Measurements from ENCODE around the gene PITPNM3. TPM values are rescaled to one million over a fixed set of nuclear protein-coding genes. Genes with fewer than 3 reads are reported as not detected.
"Not testable (repeated sequence)": the region's sequence is repeated elsewhere in the genome, so short reads cannot be mapped to it uniquely, and the experiment has no call there.

The PITPNM3 gene
- total RNA-seq, 1 experiment from 2014 or later, result 1.4 TPM

- H3K36me3 ChIP-seq, result peaks cover 10% of the 10 kb centered on the region
- no peaks in the 10 kb centered on the region for H3K27me3 ChIP-seq
- H3K9me3 ChIP-seq, result no peaks in the 10 kb centered on the region
- no peak overlapping the region for H3K4me3 ChIP-seq
- DNase-seq, result no peak
Measured at GRCh38 chr17:6578491-6578890, 22.1 kb upstream of the PITPNM3 start.

GRCh38 chr17:6577686-6578263 is 21.4 kb upstream of the PITPNM3 start:
- Histone ChIP-seq H3K36me3 (peaks cover 3% of the 10 kb centered on the region), H3K9me3 (no peaks in the 10 kb centered on the region), H3K27me3 (no peaks in the 10 kb centered on the region), H3K4me3 (no peak overlapping the region)
- DNase-seq, result no peak

DNA sequence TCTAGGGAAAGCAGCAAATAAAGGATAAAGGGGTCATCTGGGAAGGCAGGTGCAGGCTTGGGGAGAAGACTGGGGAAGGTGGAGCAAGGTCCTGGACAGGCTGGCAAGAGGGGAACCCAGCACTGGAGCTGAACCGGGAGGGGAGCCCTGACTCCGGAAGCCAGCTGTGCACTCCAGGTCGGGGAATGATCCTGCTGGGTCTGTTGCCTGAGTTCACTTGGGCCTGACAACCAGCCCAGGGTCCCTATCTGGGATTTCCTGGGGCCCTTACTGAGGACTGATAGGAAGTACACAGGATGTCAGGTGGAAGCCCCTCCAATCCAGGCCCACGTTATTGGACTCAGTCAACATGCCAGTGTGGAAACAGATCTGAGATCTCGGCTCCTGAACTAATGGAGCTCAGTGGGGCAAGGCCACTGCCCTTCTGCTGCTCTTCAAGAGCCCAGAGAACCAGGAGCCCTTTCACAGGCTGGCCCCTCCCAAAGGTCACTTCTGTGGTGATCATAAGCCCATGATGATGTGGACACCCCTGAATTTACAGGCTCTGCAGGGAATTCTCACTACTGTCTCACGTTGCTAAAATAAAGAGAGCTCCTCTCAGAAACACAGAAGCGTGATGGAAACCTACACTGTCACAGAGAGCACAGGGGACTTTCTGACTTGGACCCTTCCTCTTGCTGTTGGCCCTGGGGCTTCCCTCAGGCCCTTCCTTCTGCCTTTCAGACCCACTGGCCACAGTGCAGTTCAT is 19.9 kb upstream of the PITPNM3 start:
- no peak for DNase-seq
- Histone ChIP-seq H3K9me3 (no peaks in the 10 kb centered on the region), H3K4me3 (no peak overlapping the region), H3K36me3 (no peaks in the 10 kb centered on the region; the same call in 1 of the 2 replicates), H3K27me3 (no peaks in the 10 kb centered on the region)

DNA sequence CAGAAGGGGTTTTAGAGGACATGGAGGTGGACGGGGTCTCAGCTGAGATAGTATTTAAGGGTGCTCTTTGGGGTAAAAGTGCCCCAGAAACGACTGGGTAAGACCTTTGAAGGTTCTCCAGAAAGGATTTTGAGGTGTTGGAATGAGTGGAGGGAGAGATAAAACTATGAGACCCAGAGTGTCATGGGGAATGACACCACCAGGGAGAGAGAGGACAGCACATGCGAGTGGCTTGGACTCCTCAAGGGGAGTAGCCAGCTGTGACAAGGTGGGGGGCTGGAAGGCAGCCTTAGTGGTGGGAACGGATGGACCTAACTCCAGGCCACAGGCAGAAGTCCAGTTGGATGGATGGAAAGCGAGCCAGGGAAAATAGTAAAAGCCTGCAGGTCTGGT is 19.2 kb upstream of the PITPNM3 start:
- DNase-seq, result no peak

GRCh38 chr17:6574687-6575595 is 18.6 kb upstream of the PITPNM3 start:
- H3K36me3 ChIP-seq, result no peaks in the 10 kb centered on the region
- no peaks in the 10 kb centered on the region for H3K27me3 ChIP-seq
- no peak overlapping the region for H3K4me3 ChIP-seq
- H3K9me3 ChIP-seq, result no peaks in the 10 kb centered on the region
- DNase-seq, result peak; percentile 58

More for the DNA sequence above, 19.2 kb upstream of the PITPNM3 start:
- Histone ChIP-seq H3K27me3 (no peaks in the 10 kb centered on the region), H3K9me3 (no peaks in the 10 kb centered on the region), H3K4me3 (no peak overlapping the region), H3K36me3 (no peaks in the 10 kb centered on the region)

DNA sequence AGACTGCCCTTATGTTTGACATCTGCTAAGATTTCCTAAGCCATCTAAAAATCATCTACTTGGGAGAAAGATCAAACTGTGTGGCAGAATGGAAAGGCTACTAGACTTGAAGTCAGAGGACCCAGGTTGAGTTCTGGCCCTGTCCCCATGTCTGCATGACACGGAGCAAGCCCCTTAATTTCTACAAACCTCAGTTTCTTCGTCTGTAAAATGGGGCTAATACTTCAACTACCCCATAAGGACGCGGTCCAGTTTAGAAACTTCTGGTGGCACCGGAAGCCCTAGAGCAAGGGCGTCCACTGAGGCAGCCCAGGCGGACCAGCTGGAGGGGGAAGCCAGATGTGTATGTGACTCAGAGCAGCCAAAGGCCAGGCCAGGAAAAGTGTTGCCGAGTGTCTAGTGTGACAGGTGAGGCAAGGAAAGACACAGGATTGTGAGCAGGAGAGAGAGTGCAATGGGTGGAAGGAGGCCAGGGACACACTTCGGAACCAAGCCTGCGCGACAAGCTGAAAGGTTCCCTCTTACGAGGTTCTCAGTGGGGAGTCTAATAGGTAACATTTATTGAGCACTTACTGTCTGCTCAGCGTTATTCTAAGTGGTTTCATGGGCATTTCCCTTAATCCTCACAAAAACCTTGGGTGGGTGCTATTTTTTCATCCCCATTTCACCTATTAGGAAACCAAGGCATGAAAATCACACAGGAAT is 17.8 kb upstream of the PITPNM3 start:
- DNase-seq, result no peak
- no peaks in the 10 kb centered on the region for H3K27me3 ChIP-seq
- H3K9me3 ChIP-seq, result no peaks in the 10 kb centered on the region
- H3K4me3 ChIP-seq, result no peak overlapping the region
- H3K36me3 ChIP-seq, result no peaks in the 10 kb centered on the region

DNA sequence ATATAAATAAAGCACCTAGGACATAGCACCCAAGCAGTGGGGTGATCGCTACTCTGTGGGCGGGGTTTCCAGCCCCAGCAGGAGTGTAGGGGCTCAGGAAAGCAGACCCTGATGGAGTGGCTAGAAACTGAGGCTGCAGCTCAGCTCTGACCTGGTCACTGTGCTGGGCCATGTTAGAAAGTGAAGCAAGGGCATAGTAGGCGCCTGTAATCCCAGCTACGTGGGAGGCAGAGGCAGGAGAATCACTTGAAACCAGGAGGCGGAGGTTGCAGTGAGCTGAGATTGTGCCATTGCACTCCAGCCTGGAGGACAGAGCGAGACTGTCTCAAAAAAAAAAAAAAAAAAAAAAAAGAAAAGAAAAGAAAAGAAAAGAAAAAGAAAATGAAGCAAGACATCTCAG is 17.1 kb upstream of the PITPNM3 start:
- H3K4me3 ChIP-seq, H3K9me3 ChIP-seq, H3K36me3 ChIP-seq, DNase-seq, H3K27me3 ChIP-seq: not testable (repeated sequence)

GRCh38 chr17:6572972-6573370 is 16.6 kb upstream of the PITPNM3 start:
- no peaks in the 10 kb centered on the region for H3K36me3 ChIP-seq
- H3K9me3 ChIP-seq, result no peaks in the 10 kb centered on the region
- no peaks in the 10 kb centered on the region for H3K27me3 ChIP-seq
- DNase-seq, result no peak
- H3K4me3 ChIP-seq, result no peak overlapping the region

DNA sequence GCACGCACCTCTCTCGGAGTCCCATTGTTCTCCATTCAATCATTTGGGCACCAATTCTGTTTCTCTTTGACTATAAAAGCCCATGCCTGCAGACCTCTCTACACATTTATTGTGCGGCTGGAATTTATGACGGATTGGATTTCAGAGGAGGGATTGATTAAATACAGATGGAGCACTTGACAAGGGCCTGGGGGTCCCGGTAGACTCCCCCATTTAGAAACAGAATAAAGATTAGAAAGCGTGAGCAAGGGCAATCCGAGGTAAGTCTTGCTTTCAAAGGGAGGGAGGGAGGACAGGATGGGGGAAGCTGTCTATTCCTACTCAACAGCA is 15.1 kb upstream of the PITPNM3 start:
- Histone ChIP-seq H3K27me3 (no peaks in the 10 kb centered on the region), H3K9me3 (no peaks in the 10 kb centered on the region), H3K4me3 (no peak overlapping the region), H3K36me3 (no peaks in the 10 kb centered on the region)
- DNase-seq, result no peak

GRCh38 chr17:6570731-6571451 is 14.5 kb upstream of the PITPNM3 start:
- Histone ChIP-seq H3K36me3 (no peaks in the 10 kb centered on the region), H3K27me3 (no peaks in the 10 kb centered on the region), H3K9me3 (no peaks in the 10 kb centered on the region), H3K4me3 (no peak overlapping the region)
- DNase-seq, result no peak

DNA sequence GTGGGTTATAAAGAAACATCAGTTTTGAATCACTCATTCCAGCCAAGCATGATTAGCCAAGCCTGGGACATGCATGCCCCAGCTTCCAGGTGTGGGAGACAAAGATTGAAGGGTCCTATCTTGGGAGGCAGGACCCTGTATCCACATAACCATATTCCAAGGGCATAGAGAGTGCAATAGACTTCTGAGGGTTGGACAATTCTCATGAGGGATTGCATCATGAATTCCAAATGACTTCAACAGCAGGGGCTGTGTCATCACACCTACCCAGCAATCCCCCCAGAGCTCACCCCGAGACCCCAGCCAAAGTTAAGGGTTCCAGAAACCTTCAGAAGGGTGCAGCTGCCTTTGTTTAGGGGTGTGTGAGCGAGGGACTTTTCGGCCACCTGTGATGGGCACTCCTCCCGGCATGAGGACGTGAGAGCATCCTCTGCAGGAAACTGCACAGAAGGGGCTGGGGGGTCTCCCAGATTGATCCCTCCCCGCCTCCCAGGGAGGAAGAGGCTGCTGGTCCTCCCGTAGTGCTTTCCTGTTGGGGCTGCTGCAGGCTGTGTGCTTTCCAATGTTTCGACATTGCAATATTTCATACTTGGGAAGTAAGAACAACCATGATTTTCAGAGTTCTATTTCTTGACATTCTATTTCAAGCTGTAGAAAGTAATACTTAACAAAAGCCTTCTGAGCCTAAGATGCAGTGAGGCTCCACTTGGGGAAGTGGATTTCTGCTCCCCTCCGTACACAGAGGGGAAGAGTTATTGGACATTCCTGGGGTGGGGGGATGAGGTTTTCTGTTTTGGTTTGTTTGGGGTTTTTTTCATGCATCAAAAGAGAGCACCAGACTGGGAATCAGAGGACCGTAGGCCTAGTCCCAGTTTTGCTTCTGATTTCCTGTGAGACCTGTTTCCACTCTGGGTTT is 13.3 kb upstream of the PITPNM3 start:
- no peak overlapping the region for H3K4me3 ChIP-seq
- H3K9me3 ChIP-seq, result no peaks in the 10 kb centered on the region
- no peaks in the 10 kb centered on the region for H3K27me3 ChIP-seq
- no peak for DNase-seq
- H3K36me3 ChIP-seq, result no peaks in the 10 kb centered on the region

DNA sequence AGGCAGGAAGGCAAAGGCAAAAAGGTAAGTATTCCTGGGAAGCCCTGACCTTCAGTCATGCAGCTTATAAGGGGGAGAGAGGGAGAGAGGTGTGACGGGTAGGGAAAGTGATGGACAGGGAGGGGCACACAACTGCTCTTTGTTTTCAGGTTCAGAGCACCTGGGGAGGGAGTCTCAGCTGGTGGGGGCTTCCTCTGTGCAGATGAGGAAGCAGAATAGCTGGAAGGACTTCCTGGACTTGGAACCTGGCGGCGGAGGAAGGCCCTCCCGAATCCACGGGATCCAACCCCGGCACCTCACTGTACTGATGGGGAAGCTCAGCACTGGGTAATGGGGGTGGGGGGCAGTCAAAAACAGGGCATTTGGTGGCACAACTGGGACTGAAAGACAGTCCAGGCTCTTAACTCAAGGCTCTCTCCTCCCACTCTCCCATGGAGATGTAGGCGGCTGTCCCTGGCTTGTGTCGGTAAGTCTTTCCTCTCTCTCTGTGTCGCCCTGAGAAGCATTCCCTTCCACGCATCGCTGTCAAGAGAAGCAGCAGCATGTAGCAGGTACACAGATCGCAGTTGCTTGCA is 11.9 kb upstream of the PITPNM3 start:
- no peaks in the 10 kb centered on the region for H3K36me3 ChIP-seq
- no peaks in the 10 kb centered on the region for H3K9me3 ChIP-seq
- H3K27me3 ChIP-seq, result no peaks in the 10 kb centered on the region
- H3K4me3 ChIP-seq, result no peak overlapping the region
- DNase-seq, result no peak

DNA sequence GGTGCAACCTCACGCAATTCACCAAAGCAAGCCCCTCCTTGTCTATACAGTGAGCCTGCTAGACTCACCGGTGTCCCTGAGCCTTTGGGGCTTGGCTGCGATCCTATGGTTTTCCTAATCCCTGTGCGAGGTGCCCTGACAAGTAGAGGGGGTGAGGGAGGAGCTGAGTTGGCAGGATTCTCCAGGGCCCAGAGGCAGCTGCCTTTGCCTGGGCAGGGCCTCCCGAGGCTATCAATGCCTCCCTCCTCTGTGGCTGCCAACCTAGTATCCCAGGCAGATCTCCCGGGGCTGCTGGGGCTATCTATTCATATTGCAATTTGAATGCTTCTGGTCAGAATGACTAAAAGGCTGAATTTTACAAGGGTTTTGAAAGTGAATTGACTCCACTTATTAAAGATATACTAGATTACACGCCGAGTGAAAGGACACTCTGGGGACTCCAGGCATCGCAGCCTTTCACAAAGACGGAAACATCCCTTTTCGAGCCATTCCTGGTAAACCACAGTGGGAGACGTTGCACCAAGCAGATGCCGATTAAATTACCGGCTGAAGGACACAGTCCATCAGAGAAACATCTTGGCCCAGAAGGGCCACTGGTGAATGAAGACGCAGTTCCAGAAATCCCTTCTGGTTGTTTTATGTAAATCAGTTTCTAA is 11.3 kb upstream of the PITPNM3 start:
- DNase-seq, result peak; percentile 48
- Histone ChIP-seq H3K36me3 (no peaks in the 10 kb centered on the region), H3K4me3 (no peak overlapping the region), H3K9me3 (no peaks in the 10 kb centered on the region), H3K27me3 (no peaks in the 10 kb centered on the region)

GRCh38 chr17:6561446-6561845 is 5.1 kb upstream of the PITPNM3 start:
- H3K9me3 ChIP-seq, result no peaks in the 10 kb centered on the region
- no peaks in the 10 kb centered on the region for H3K27me3 ChIP-seq
- no peaks in the 10 kb centered on the region for H3K36me3 ChIP-seq
- no peak for DNase-seq
- no peak overlapping the region for H3K4me3 ChIP-seq

DNA sequence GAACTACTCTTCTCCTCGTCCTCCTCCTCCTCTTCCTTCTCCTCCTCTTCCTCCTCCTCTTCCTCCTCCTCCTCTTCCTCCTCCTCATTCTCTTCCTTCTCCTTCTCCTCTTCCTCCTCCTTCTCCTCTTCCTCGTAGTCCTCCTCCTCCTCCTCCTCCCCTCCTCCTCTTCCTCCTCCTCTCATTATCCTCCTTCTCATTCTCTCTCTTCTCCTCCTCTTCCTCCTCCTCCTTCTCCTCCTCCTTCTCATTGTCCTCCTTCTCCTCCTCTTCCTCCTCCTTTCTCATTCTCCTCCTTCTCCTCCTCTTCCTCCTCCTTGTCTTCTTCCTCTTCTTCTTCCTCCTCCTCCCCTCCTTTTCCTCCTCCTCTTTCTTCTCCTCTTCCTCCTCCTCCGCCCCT is 4.1 kb upstream of the PITPNM3 start:
- no peak for DNase-seq
- Histone ChIP-seq H3K4me3 (no peak overlapping the region), H3K9me3 (no peaks in the 10 kb centered on the region), H3K27me3 (no peaks in the 10 kb centered on the region), H3K36me3 (no peaks in the 10 kb centered on the region)

Data from MG63 (cell line).